ENCODE data around the gene UCN.
A peak's percentile ranks its signal among the peaks of the same experiment; 100 is the strongest.
"Not testable (repeated sequence)": the region's sequence is repeated elsewhere in the genome, so short reads cannot be mapped to it uniquely, and the experiment has no call there.

The UCN gene, protein sequence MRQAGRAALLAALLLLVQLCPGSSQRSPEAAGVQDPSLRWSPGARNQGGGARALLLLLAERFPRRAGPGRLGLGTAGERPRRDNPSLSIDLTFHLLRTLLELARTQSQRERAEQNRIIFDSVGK

DNA sequence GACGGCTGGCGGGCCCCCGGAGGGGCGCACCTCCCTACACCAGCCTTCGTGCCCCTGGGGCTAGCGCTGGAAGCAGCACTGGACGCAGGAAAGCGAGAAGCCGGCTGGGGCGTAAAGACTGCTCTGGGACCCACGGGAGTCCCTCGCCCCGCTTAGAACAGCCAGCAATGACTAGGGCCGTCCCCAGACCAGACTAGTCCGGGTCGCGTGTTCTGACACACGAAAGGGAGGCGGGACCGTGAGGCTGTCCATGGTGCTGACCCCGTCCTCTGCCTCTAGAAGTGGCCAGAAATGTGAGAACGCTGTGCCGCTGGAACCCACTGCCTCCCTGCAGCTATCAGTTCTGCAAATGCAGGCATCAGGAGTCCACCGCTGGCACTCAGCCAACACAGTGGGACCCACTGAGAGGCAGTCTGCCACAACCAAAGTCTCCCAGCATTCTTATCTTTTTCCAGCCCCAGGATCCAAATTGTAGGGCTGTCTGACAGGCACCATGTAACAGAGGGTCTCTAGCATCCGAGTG lies at the start of gene UCN:
Gene UCN (minus strand): TSS at position 87 of the 523 bp plus-strand sequence. CDS start 550 bp downstream, outside the sequence.
- DNase-seq: no peak

DNA sequence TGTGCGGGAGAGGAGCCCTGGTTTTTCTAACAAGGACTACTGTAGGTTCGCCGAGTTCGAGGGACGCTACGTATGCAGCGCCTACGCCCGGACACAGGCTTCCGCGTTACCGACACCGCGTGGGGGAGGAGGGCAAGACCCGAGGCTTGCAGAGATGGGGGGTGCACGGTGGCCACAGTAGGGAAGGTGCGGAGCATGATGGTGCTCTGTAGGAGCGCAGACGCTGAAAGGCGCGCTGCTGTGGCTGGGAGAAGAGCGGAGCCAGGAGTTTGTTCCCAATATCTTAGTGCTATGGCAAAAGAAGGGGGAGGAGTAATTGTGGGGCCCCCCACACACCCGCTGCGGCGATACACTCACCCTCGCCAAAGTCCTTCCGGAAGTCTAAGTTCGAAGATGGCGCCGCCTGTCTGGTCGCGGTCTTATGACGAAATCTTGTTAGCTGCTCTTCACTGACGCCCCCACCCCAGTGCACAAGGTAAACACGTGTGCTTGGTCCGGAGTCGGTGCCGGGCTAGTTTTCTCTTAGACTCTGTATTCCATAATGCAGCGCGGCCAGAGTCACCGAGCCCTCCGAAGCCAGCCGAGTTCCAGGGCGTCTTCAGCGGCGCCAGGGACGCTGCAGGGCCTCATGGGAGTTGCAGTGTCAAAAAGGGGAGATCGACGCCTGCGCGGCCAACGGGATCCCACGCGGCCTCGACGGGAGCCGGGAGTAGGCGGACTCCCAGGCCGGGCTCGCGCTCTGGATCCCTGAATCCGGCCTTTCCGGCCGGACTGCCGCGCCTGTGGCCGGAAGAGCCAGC lies 48.3 kb upstream of the UCN start, which contains the start of gene GTF3C2:
Gene GTF3C2 (minus strand): TSS at position 383 of the 800 bp plus-strand sequence. CDS start 13,210 bp downstream, outside the sequence.
- peak; percentile 98 to 100 (median 99) for DNase-seq

GRCh38 chr2:27356056-27356381 lies 47.8 kb upstream of the UCN start:
- peak in 1 of 3 experiments; percentile 84 for DNase-seq

DNA sequence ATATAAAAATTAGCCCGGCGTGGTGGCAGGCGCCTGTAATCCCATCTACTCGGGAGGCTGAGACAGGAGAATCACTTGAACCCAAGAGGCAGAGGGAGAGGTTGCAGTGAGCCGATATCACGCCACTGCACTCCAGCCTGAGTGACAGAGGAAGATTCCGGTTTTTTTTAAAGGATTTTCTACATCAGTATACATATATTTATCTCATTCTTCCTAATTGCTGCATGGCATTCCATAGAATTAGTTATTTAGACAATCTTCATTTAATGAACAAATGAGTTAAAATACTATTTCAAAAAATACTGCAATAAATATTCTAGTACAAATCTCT lies 46.3 kb upstream of the UCN start:
- DNase-seq: no peak

DNA sequence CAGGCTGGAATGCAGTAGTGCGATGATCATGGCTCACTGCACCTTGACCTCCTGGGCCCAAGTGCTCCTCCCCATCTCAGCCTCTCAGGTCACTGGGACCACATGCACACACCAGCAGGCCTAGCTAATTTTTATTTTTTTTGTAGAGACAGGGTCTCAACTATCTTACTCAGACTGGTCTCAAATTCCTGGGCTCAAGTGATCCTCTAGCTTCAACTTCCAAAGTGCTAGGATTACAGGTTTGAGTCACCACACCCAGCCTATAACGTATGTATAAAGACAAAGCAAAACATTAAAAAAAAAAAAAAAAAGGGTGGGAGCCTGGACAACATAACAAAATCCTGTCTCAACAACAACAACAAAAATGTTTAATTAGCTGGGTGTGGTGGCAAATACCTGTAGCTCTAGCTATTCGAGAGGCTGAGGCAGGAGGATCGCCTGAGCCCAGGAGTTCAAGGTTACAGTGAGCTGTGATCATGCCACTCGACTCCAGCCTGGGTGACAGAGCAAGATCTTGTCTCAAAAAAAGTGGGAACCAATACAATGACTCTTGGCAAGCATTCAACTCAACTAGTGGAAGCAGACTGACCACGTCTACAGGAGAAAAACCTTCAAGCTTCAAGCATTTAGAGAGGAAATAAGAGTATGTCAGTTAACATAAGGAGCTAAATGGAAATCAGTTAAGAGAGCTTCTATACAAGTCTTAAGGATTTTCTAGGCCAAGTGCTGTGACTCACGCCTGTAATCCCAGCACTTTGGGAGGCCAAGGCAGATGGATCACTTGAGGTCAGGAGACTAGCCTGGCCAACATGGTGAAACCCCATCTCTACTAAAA lies 45.7 kb upstream of the UCN start:
- no peak for DNase-seq

GRCh38 chr2:27353386-27353761 lies 45.1 kb upstream of the UCN start:
- not testable (repeated sequence) for DNase-seq

- no peak for DNase-seq
Measured at GRCh38 chr2:27351802-27352598, 43.8 kb upstream of the UCN start.

DNA sequence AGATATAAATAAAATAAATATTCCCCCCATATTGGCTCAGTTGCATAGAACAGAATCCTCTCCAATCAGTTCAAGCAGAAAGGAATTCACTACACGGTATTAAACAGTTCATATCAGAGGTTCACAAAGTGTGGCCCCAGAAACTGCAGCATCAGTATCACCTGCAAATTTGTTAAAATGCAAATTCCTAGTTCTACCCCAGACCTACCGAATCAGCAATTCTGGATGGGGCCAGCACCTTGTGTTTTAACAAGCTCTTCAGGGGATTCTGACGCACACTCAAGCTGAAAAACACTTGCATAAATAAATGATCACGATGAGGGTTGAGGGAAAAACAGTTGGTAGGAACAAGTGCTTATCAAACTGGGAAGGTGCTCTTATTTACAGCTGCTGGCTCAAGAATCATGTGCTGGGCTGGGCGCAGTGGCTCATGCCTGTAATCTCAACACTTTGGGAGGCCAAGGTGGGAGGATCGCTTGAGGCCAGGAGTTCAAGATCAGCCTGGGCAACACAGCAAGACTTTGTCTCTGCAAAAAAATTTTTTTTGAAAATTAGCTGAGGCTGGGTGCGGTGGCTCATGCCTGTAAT lies 42.0 kb upstream of the UCN start:
- no peak for DNase-seq

- DNase-seq: no peak
Measured at GRCh38 chr2:27347641-27348040, 39.4 kb upstream of the UCN start.

DNA sequence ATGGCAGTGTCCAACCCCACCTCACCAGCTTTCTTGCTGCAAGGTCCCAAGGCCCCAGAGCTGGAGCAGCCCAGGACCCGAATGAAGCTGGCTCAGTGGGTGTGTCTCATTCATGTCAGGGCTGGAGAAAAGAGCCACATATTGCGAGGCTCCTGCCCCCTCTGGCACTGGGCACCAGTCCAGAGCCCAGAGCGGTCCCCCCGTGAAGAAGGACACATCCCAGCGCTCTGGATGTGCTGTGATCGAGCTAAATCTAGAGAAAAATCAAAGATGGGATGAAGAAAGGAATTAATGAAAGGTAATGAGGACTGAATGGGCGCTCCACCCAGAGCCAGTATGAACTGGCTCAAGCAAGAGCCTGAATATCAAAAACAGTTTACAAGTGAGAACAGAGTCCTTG lies 27.9 kb upstream of the UCN start:
- no peak for DNase-seq

DNA sequence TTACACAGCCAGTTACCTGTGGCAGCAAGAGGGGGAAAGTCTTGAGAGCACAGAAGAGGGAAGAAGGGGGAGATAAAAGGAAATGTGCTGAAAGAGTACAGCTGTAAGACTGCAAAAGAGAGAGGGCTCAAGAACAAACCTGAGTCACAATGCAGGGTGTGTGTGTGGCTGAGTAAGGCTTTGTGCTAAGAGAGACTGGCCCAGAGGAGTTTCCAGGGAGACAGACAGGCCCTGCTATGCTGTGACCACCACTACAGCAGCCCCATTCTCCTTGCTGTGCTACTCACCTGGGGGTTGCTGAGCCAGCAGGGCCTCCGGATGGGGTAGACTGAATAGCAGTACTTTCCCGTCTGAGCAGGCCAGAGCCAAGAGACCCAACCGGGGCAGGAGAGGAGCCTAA lies 27.1 kb upstream of the UCN start:
- no peak for DNase-seq

DNA sequence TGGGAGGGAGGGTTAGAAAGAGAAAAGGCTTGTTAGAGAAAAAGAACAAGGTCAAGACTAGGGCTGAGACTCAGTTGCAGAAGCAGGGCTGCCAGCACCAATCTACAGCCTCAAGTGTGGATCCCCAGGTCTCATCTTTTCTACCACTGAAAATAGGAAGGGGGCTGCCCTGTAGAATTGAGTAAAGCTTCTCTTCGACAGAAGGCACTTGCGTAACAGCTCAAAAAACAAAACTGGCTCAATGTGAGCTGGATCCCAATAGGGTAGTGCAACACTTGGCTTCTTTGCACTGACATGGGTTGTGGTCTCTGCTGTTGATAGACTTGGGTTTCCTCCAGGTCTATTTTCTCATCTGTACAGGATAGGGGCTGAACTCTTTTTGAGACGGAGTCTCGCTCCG lies 16.5 kb upstream of the UCN start:
- no peak for DNase-seq

DNA sequence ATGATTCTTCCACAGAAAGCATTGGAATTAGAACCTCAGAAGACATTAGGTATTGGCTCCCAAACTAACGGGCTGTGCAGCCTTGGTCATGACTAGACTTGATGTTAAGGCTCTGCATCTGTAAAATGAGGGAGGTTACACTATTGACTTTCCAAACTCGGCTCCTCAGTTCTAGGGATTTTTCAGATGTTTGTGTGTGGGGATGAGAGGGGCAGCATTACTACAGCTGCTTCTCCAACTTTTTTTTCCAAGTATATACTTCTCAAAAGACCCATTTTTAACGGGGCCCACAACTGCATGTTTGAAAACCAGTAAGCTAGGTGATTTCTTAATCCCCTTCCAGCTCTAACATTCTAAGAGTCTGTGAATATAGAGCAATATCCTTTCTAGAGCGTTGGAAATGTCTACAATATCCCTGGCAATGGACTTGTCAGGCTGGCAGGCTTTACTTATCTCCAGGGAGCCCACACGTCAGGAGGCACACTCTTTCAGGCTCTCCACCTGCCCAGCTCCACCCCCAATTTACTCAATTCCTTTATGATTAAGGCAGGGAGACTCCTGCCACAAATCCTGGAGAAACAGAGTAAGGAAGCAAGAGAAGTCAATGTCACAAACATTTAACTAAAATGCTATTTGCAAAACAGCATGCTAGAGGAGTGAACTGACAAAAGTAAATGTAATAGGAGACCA lies 15.5 kb upstream of the UCN start:
- DNase-seq: peak in 1 of 3 experiments; percentile 47

- peak; percentile 92 to 94 (median 94) for DNase-seq
Measured at GRCh38 chr2:27322766-27323595, 14.7 kb upstream of the UCN start, which contains the start of gene MPV17. MPV17 (minus strand) TSS chr2:27323097; CDS start chr2:27322517, 580 bp downstream.

DNA sequence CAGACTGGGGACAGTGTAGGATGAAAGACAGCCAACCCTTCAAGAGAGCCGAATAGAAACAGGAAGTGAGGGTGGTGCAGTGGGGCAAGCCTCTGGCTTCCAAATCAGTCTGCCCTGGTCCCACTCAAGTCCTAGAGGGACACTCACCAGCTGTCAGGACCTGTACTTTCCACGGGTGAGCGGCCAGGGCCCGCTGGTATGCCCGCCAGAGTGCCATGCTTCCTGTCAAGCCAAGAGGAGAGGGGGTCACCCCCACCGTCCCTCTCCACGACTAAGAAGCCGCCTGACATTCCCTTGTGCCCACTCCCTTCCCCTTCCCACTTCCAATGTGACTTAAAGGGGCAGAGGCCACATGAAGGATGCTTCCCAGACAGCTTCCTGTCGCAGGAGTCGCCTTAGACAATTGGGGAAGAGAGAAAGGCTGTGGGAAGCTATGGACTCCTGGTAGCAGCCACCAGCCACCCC lies 14.1 kb upstream of the UCN start:
- no peak for DNase-seq

DNA sequence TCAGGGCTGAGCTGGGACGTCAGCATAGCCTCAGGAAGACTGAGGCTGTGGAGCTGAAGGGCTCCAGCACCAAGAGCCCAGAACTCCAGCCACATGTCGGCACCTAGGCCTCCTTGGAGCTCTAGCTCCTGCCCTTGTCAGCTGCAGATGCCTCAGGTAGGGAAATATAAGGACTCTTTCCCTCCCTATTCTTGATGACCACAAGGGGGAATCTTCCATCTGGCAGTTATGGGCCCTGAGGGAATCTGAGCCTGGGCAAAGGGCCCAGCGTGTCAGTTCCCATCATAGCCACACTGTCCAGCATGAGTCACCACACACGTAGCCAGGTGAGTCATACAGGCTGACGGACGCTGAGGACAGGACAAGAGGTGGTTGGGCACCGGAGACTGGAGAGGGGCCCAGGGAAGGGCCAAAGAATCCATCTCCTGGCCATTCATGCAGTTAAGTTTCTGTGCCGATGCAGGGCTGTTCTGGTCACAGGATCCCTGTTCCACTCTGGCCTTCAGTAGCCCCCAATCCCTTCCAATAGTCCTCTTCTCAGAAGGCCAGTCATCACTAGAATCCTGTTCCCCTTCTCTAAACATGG lies 12.8 kb upstream of the UCN start:
- no peak for DNase-seq

- not testable (repeated sequence) for DNase-seq
Measured at GRCh38 chr2:27319839-27320238, 11.6 kb upstream of the UCN start.

- peak in 1 of 3 experiments; percentile 55 for DNase-seq
Measured at GRCh38 chr2:27316655-27317412, 8.6 kb upstream of the UCN start.

DNA sequence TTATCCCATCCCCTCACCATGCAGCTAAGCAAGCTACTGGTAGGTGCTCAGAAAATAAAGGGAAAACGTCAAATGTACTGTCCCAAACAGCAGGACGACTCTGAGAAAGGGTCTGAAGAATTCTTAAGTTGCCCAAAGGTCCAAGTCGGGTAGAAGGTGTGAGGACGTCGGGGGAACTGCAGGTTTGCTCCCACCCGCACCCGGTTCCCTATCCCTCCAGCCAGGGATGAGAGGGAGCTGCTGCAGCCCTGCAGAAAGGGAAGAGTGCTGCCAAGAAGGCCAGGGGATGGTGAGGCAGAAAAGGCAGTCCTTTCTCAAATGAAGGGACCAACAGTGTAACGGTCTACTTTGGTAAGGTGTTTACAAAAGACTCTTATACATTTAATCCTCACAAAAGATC lies 6.9 kb upstream of the UCN start:
- DNase-seq: no peak
